SK-N-SH treated with all-trans-retinoic acid at 6 μM for 48 hours (cell line): ENCODE measurements around the gene OR2T1.

Experiments
- BACH2 ChIP-seq: fragments of 250-450 bp; sonication (Bioruptor Pico); IDR thresholded peaks from 2 replicates; pipeline ENCODE4 v1.9.0; 2021; ENCODE audit warnings: mild to moderate bottlenecking, borderline replicate concordance
- RARB ChIP-seq: fragments of 250-450 bp; sonication (Bioruptor Pico); IDR thresholded peaks from 2 replicates; pipeline ENCODE4 v1.8.0; 2021; ENCODE audit warnings: mild to moderate bottlenecking, moderate library complexity
- ZC3H10 ChIP-seq: fragments of 250-450 bp; sonication (Bioruptor Pico); IDR thresholded peaks from 2 replicates; pipeline ENCODE4 v1.5.1; 2021; ENCODE audit warnings: mild to moderate bottlenecking, moderate library complexity
- ZNF70 ChIP-seq: fragments of 450-650 bp; formaldehyde crosslinking; IDR thresholded peaks from 2 replicates; pipeline ENCODE4 v1.5.0; 2020; ENCODE audit warnings: mild to moderate bottlenecking, moderate library complexity
- ZNF8 ChIP-seq: fragments of 450-650 bp; formaldehyde crosslinking; IDR thresholded peaks from 2 replicates; pipeline ENCODE4 v1.5.0; 2020; ENCODE audit warnings: mild to moderate bottlenecking, moderate library complexity
- TF ChIP-seq, protein P1 (sequence below): fragments of 250-450 bp; sonication (Bioruptor Pico); IDR thresholded peaks from 2 replicates; pipeline ENCODE4 v1.8.0; 2021; ENCODE audit warnings: low read depth, mild to moderate bottlenecking, moderate library complexity, borderline replicate concordance

DNA sequence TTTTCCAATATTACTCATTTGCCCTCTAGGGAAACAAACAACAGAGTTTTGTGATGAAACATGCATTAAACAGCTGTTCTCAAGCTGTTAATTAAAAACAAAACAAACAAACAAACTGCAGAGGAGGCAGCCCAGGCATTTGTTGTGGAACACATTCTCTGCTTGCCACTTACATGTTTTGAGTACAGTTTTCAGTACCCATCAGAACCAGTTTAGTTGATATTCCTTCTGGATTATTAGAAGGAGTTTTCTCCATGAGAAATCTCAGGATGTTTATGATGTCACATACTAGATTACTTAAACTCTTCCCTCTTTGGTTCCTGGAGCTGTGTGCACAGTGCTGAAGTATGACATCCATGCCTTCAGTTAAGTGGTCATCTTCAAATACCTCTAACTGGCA is 27.4 kb upstream of the OR2T1 start, which contains the start of gene OR2T6:
- TF ChIP-seq, protein P1, sequence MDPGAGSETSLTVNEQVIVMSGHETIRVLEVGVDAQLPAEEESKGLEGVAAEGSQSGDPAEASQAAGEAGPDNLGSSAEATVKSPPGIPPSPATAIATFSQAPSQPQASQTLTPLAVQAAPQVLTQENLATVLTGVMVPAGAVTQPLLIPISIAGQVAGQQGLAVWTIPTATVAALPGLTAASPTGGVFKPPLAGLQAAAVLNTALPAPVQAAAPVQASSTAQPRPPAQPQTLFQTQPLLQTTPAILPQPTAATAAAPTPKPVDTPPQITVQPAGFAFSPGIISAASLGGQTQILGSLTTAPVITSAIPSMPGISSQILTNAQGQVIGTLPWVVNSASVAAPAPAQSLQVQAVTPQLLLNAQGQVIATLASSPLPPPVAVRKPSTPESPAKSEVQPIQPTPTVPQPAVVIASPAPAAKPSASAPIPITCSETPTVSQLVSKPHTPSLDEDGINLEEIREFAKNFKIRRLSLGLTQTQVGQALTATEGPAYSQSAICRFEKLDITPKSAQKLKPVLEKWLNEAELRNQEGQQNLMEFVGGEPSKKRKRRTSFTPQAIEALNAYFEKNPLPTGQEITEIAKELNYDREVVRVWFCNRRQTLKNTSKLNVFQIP (CRISPR knock-in tag): no peak
- TF ChIP-seq ZNF70: no peak
- no peak for TF ChIP-seq BACH2 (CRISPR knock-in tag)
- TF ChIP-seq ZC3H10 (CRISPR knock-in tag): no peak
- no peak for TF ChIP-seq ZNF8
- TF ChIP-seq RARB (CRISPR knock-in tag): no peak
